Thyroid gland (tissue), 4 donors: ENCODE data around the gene DPYSL4. TPM values are rescaled to one million over a fixed set of nuclear protein-coding genes. Genes with fewer than 3 reads are reported as not detected.
A peak's percentile ranks its signal among the peaks of the same experiment; 100 is the strongest.

ENCODE experiments used
- DNase-seq, 2 donors: peaks; one replicate each; pipeline ENCODE4 v3.0.0-alpha.2; 2019
- H3K27ac ChIP-seq, 3 donors: fragments of 200-600 bp; sonication (generic); 1 replicate in 2 of 3; 2 replicates in 1 of 3; pipeline ENCODE4 v1.5.1; 2016 to 2019; ENCODE audit warnings: mild to moderate bottlenecking in 1 of 3, moderate library complexity in 1 of 3
- H3K27me3 ChIP-seq: fragments of 200-600 bp; sonication (generic); one replicate; pipeline ENCODE4 v1.5.1; 2019
- H3K36me3 ChIP-seq, 2 donors: fragments of 200-600 bp; sonication (generic); one replicate each; pipeline ENCODE4 v1.5.1; 2016 to 2019
- H3K4me1 ChIP-seq, 2 donors: fragments of 200-600 bp; sonication (generic); one replicate each; pipeline ENCODE4 v1.5.1; 2017 to 2019
- H3K4me3 ChIP-seq, 3 donors: fragments of 200-600 bp; sonication (generic); replicated peaks in 1 of 3; 1 replicate in 2 of 3; 2 replicates in 1 of 3; pipeline ENCODE4 v1.5.1; 2016; ENCODE audit warnings: mild to moderate bottlenecking in 1 of 3
- H3K9me3 ChIP-seq: fragments of 200-600 bp; sonication (generic); one replicate; pipeline ENCODE4 v1.5.1; 2017
- POLR2A ChIP-seq, 2 donors: fragments of 450-650 bp; IDR thresholded peaks; one replicate each; pipeline ENCODE4 v1.6.1; 2017; ENCODE audit warnings: antibody characterized with exemption in 2 of 2, mild to moderate bottlenecking in 2 of 2, moderate library complexity in 1 of 2
- WGBS, 2 donors: methylation state at CpG; one replicate each; pipeline ENCODE4 v1.1.5; 2017; 5-methylcytosine and 5-hydroxymethylcytosine counted together
- intact Hi-C: fragments of 100-400 bp; cut with DNase I; formaldehyde crosslinking; loops from one replicate; pipeline ENCODE4 v1.15.1; 2023
- total RNA-seq, 4 donors: library from RNA; depleted of rRNA; stranded (reverse); fragments of >200 nt; gene quantifications; one replicate each; pipeline ENCODE4 v1.2.3, GENCODE V29; 2016
- TF ChIP-seq, protein P1 (sequence below), 6 experiments: fragments of 200-600 bp in 3 of 6; fragments of 450-650 bp in 3 of 6; sonication (generic) in 3 of 6; IDR thresholded peaks; one replicate each; pipeline ENCODE4 v1.5.1; 2016 to 2019; ENCODE audit warnings: antibody characterized with exemption in 6 of 6, mild to moderate bottlenecking in 2 of 6, inconsistent platforms in 1 of 6, moderate library complexity in 1 of 6

The DPYSL4 gene
- total RNA-seq, 4 donors from 2014 or later = 0.54 to 1.5 (median 0.81) TPM

DNA sequence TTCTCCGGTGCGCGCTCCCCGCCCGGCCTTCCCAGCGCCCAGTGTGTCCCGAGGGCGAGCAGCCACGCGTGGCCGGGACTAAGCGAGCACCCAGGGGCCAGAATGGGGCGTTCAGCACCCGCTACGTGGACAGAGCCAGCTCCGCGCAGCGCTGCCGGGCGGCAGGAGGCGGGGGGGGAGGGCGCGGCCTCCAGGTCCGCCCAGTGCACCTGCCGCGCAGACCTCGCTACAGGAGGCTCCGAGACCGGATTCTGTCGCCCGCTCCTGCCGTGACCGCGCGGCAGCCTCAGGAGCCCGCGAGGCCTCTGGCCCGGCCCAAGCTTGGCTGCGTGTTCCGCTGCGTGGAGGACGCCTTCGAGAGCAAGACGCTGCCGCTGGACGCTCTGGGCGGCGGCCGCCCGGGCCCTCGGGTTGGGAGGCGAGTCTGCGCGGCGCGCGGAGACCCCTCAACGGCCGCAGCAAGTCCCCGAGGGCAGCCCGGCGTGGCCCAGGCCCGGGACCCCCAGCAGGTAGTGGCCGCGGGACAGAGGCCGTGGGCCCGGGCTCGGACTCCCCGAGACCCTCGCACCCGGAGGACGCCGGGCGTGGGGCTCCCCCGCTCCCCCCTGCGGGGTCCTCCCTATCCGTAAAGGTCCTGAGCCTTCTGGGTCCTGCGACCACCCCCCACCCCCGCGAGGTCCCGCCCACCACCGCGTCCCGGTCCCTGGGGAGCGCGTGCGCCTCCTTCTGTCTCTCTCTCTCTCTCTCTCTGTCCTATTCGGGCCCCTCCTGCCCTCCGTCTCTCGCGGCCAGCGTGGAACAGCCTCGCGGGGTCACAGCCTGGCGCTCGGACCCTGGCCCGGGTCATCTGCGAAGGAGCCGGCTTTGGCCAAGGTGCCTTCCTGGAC is 904 bp upstream of the DPYSL4 start:
- H3K4me3 ChIP-seq = no peak overlapping the region
- no peaks in the 10 kb centered on the region for H3K9me3 ChIP-seq
- WGBS, 2 donors = 1% methylated on average over 13 to 16 of the region's 99 CpGs
- peak; percentile 55 to 63 for DNase-seq
- peaks cover 7% of the 10 kb centered on the region for H3K27me3 ChIP-seq
- H3K4me1 ChIP-seq = peaks cover 10 to 29% of the 10 kb centered on the region in 2 donors
- H3K36me3 ChIP-seq = no peaks in the 10 kb centered on the region
- H3K27ac ChIP-seq = no peak overlapping the region
- intact Hi-C loops = no loop called here
- TF ChIP-seq, protein P1, sequence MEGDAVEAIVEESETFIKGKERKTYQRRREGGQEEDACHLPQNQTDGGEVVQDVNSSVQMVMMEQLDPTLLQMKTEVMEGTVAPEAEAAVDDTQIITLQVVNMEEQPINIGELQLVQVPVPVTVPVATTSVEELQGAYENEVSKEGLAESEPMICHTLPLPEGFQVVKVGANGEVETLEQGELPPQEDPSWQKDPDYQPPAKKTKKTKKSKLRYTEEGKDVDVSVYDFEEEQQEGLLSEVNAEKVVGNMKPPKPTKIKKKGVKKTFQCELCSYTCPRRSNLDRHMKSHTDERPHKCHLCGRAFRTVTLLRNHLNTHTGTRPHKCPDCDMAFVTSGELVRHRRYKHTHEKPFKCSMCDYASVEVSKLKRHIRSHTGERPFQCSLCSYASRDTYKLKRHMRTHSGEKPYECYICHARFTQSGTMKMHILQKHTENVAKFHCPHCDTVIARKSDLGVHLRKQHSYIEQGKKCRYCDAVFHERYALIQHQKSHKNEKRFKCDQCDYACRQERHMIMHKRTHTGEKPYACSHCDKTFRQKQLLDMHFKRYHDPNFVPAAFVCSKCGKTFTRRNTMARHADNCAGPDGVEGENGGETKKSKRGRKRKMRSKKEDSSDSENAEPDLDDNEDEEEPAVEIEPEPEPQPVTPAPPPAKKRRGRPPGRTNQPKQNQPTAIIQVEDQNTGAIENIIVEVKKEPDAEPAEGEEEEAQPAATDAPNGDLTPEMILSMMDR (IDR thresholded peaks at IDR 0.05) = no peak
- no peak for TF ChIP-seq POLR2A (IDR thresholded peaks at IDR 0.05)

DNA sequence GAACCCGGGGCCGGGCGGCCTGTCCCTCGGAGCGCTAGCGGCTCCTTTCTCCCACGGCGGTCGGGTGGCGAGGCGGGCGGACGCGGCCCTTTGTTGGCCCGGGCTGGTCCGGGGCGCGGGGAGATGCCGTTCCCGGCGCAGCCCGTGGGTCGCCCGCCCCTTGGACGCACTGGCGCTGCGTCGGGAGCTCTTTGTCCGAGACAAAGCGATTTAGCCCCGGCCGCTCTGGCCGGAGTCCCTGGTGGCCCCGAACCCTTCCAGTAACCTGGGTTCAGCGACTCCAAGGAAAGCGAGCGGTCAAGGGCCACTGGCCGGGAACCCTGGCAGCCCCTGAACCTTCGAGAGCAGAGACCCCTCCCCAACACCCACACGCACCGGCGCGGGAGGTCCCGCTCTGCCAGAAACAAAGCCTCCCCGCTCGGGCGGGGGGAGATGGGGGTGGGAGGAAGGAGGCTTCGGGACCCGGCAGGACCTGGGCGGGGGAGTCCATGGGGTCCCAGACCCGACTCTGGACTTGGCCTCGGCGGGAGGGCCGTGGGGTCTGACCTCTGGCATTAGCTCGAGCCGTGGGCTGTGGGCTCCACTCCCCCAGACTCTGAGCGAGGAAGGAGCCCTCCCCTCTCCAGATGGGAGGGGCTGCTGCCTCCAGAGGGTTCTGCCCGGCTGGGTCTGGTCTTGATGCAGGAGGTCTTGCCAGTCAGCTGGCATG is 836 bp downstream of the DPYSL4 start:
- Histone ChIP-seq H3K4me1 (peaks cover 10 to 29% of the 10 kb centered on the region in 2 donors), H3K36me3 (no peaks in the 10 kb centered on the region), H3K27ac (no peak overlapping the region), H3K27me3 (peaks cover 7% of the 10 kb centered on the region), H3K4me3 (peak overlapping the region in 1 of 3 donors; percentile 23), H3K9me3 (no peaks in the 10 kb centered on the region)
- no peak for TF ChIP-seq POLR2A (IDR thresholded peaks at IDR 0.05)
- TF ChIP-seq, protein P1 (IDR thresholded peaks at IDR 0.05) = no peak
- DNase-seq = no peak
- WGBS, 2 donors = 0 to 2% methylated on average over 1 to 8 of the region's 58 CpGs
- intact Hi-C loops = no loop called here

DNA sequence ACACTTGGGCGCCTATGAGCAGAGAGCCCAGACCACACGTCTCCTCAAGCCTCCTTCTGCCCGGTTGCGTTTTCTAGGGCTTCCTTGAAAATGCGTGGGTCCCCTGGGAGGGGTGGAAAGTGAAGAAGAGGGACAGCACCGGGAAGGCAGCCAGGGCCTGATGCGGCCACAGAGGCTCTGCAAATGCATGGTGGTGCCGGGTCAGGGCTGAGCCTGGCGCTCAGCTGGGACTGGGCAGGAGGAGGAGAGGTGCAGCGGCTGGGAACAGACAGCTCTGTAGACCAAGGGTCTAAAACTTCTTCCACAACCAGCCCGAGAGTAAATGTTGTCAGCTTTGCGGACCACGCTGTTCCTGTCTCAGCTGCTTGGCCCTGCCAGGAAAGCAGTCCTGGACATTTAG is 1.6 kb downstream of the DPYSL4 start:
- Histone ChIP-seq H3K4me1 (peaks cover 10 to 29% of the 10 kb centered on the region in 2 donors), H3K36me3 (no peaks in the 10 kb centered on the region), H3K9me3 (no peaks in the 10 kb centered on the region), H3K27ac (no peak overlapping the region), H3K27me3 (peaks cover 7% of the 10 kb centered on the region), H3K4me3 (no peak overlapping the region)
- 31 to 39% methylated on average over 10 to 13 of the region's 13 CpGs for WGBS, 2 donors
- intact Hi-C loops = no loop called here
- TF ChIP-seq, protein P1 (IDR thresholded peaks at IDR 0.05) = no peak
- no peak for TF ChIP-seq POLR2A (IDR thresholded peaks at IDR 0.05)
- DNase-seq = peak in 1 of 2 donors; percentile 17

GRCh38 chr10:132189016-132189415 is 2.3 kb downstream of the DPYSL4 start:
- peaks cover 10 to 29% of the 10 kb centered on the region in 2 donors for H3K4me1 ChIP-seq
- intact Hi-C loops = no loop called here
- H3K27me3 ChIP-seq = peaks cover 7% of the 10 kb centered on the region
- H3K4me3 ChIP-seq = no peak overlapping the region
- H3K27ac ChIP-seq = no peak overlapping the region
- DNase-seq = no peak
- H3K36me3 ChIP-seq = no peaks in the 10 kb centered on the region
- no peaks in the 10 kb centered on the region for H3K9me3 ChIP-seq
- TF ChIP-seq POLR2A (IDR thresholded peaks at IDR 0.05) = no peak
- TF ChIP-seq, protein P1 (IDR thresholded peaks at IDR 0.05) = no peak
- 90% methylated on average over 16 of the region's 16 CpGs for WGBS, 2 donors
